Nephron progenitor cell (in vitro differentiated cells): Measurements from ENCODE around the gene CHMP4B.

Experiments
- DNase-seq: peaks from one replicate; pipeline ENCODE4 v3.0.0; 2021
- H3K27ac Mint-ChIP-seq: 2 replicates; pipeline ENCODE4 v1.8.0; 2021; ENCODE audit warnings: mild to moderate bottlenecking, moderate library complexity, mixed read lengths
- H3K27me3 Mint-ChIP-seq: 2 replicates; pipeline ENCODE4 v1.8.0; 2021; ENCODE audit warnings: mild to moderate bottlenecking, low read depth, mixed read lengths; ENCODE audit not compliant: poor library complexity
- H3K36me3 Mint-ChIP-seq: 2 replicates; pipeline ENCODE4 v1.8.0; 2021; ENCODE audit warnings: low read depth, mixed read lengths
- H3K4me1 Mint-ChIP-seq: 2 replicates; pipeline ENCODE4 v1.8.0; 2021; ENCODE audit warnings: mixed read lengths
- H3K4me3 Mint-ChIP-seq: 2 replicates; pipeline ENCODE4 v1.8.0; 2021; ENCODE audit warnings: mild to moderate bottlenecking, moderate library complexity, mixed read lengths
- H3K9me3 Mint-ChIP-seq: 2 replicates; pipeline ENCODE4 v1.8.0; 2021; ENCODE audit warnings: mild to moderate bottlenecking, moderate library complexity, mixed read lengths
- CTCF ChIP-seq: fragments of 200-600 bp; sonication (generic); IDR thresholded peaks from 2 replicates; pipeline ENCODE4 v1.5.0; 2021; ENCODE audit warnings: antibody characterized with exemption

Gene CHMP4B

GRCh38 chr20:33785503-33785902, 25.6 kb upstream of the CHMP4B start:
- no peaks in the 10 kb centered on the region for H3K36me3 Mint-ChIP-seq
- H3K27ac Mint-ChIP-seq = no peak overlapping the region
- H3K4me1 Mint-ChIP-seq = peaks cover 13% of the 10 kb centered on the region
- DNase-seq = no peak
- H3K27me3 Mint-ChIP-seq = peaks cover 8% of the 10 kb centered on the region
- H3K4me3 Mint-ChIP-seq = no peak overlapping the region
- no peak for TF ChIP-seq CTCF
- no peaks in the 10 kb centered on the region for H3K9me3 Mint-ChIP-seq

- Mint-ChIP-seq H3K27ac (no peak overlapping the region), H3K4me3 (no peak overlapping the region), H3K4me1 (peaks cover 13% of the 10 kb centered on the region), H3K27me3 (peaks cover 8% of the 10 kb centered on the region), H3K36me3 (no peaks in the 10 kb centered on the region), H3K9me3 (no peaks in the 10 kb centered on the region)
- no peak for DNase-seq
- no peak for TF ChIP-seq CTCF
Observed at GRCh38 chr20:33787253-33787891, 23.8 kb upstream of the CHMP4B start.

- no peaks in the 10 kb centered on the region for H3K9me3 Mint-ChIP-seq
- H3K27ac Mint-ChIP-seq = no peak overlapping the region
- no peak for DNase-seq
- no peak for TF ChIP-seq CTCF
- H3K27me3 Mint-ChIP-seq = peaks cover 8% of the 10 kb centered on the region
- peaks cover 13% of the 10 kb centered on the region for H3K4me1 Mint-ChIP-seq
- H3K4me3 Mint-ChIP-seq = no peak overlapping the region
- H3K36me3 Mint-ChIP-seq = no peaks in the 10 kb centered on the region
Observed at GRCh38 chr20:33788351-33789049, 22.6 kb upstream of the CHMP4B start.

GRCh38 chr20:33789109-33789857, 21.9 kb upstream of the CHMP4B start:
- no peaks in the 10 kb centered on the region for H3K36me3 Mint-ChIP-seq
- peaks cover 8% of the 10 kb centered on the region for H3K27me3 Mint-ChIP-seq
- TF ChIP-seq CTCF = no peak
- H3K4me3 Mint-ChIP-seq = no peak overlapping the region
- H3K4me1 Mint-ChIP-seq = peaks cover 13% of the 10 kb centered on the region
- H3K9me3 Mint-ChIP-seq = no peaks in the 10 kb centered on the region
- DNase-seq = no peak
- H3K27ac Mint-ChIP-seq = no peak overlapping the region

GRCh38 chr20:33789858-33790182, 21.3 kb upstream of the CHMP4B start:
- H3K9me3 Mint-ChIP-seq = no peaks in the 10 kb centered on the region
- H3K27me3 Mint-ChIP-seq = peaks cover 8% of the 10 kb centered on the region
- peaks cover 13% of the 10 kb centered on the region for H3K4me1 Mint-ChIP-seq
- no peak overlapping the region for H3K27ac Mint-ChIP-seq
- no peaks in the 10 kb centered on the region for H3K36me3 Mint-ChIP-seq
- H3K4me3 Mint-ChIP-seq = no peak overlapping the region
- no peak for TF ChIP-seq CTCF
- DNase-seq = no peak
